HFFc6 (cell line): ENCODE results near the gene TEKT1. TPM values are rescaled to one million over a fixed set of nuclear protein-coding genes. Genes with fewer than 3 reads are reported as not detected.
"Not testable (repeated sequence)": the region's sequence is repeated elsewhere in the genome, so short reads cannot be mapped to it uniquely, and the experiment has no call there.

ENCODE experiments used
- DNase-seq: peaks from one replicate; pipeline ENCODE4 v3.0.0-alpha.2; 2018
- H3K27ac Mint-ChIP-seq: 2 replicates; pipeline ENCODE4 v1.8.0; 2020; ENCODE audit warnings: mild to moderate bottlenecking, mixed read lengths
- H3K27me3 Mint-ChIP-seq: 2 replicates; pipeline ENCODE4 v1.8.0; 2021; ENCODE audit warnings: mild to moderate bottlenecking, moderate library complexity, mixed read lengths; ENCODE audit not compliant: insufficient read depth
- H3K36me3 Mint-ChIP-seq: 2 replicates; pipeline ENCODE4 v1.8.0; 2021; ENCODE audit warnings: low read depth, mixed read lengths
- H3K4me1 Mint-ChIP-seq: 2 replicates; pipeline ENCODE4 v1.8.0; 2020; ENCODE audit warnings: low read depth, mixed read lengths
- H3K4me3 Mint-ChIP-seq: 2 replicates; pipeline ENCODE4 v1.8.0; 2020; ENCODE audit warnings: mild to moderate bottlenecking, moderate library complexity, mixed read lengths
- H3K9me3 Mint-ChIP-seq: 2 replicates; pipeline ENCODE4 v1.8.0; 2020; ENCODE audit warnings: mild to moderate bottlenecking, mixed read lengths
- total RNA-seq, 6 experiments: library from RNA; stranded (reverse); fragmentation: NEBNext Ultra II Directional; extraction: Animal tissue kit (Norgen Biotek cat#: 25700); gene quantifications; 2 replicates in 1 of 6; 3 replicates in 5 of 6; pipeline ENCODE4 v1.2.3, GENCODE V29; 2021
- TF ChIP-seq, protein P1 (sequence below): fragments of 200-600 bp; sonication (generic); IDR thresholded peaks from 2 replicates; pipeline ENCODE4 v1.5.0; 2021; ENCODE audit warnings: antibody characterized with exemption, mild to moderate bottlenecking

Gene TEKT1
- total RNA-seq, 6 experiments from 2014 or later = not detected

DNA sequence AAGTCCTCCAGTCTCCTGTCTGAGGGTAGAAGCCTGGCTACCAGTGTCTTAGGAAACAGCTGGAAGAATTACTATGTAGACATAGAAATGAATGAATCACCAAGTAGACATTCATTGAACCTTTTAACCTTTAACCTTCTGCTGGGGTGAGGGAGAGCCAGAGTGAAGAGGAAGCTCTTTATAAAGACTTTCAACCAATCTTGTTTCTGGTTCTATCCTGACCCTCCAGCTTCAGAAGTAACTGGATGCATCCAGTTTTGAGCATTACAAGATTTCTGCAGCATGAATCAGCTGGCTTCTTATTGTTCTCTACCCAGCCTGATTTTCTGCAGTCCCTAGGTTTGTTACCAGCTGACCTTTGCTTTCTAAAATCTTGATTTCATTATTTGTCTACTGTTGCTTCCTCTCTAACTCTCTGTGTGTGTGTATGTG, 8.5 kb downstream of the TEKT1 start:
- H3K9me3 Mint-ChIP-seq = peaks cover 9% of the 10 kb centered on the region
- peaks cover 13% of the 10 kb centered on the region for H3K4me1 Mint-ChIP-seq
- peak; percentile 73 for DNase-seq
- no peaks in the 10 kb centered on the region; the same call in 1 of the 2 replicates for H3K36me3 Mint-ChIP-seq
- TF ChIP-seq, protein P1, sequence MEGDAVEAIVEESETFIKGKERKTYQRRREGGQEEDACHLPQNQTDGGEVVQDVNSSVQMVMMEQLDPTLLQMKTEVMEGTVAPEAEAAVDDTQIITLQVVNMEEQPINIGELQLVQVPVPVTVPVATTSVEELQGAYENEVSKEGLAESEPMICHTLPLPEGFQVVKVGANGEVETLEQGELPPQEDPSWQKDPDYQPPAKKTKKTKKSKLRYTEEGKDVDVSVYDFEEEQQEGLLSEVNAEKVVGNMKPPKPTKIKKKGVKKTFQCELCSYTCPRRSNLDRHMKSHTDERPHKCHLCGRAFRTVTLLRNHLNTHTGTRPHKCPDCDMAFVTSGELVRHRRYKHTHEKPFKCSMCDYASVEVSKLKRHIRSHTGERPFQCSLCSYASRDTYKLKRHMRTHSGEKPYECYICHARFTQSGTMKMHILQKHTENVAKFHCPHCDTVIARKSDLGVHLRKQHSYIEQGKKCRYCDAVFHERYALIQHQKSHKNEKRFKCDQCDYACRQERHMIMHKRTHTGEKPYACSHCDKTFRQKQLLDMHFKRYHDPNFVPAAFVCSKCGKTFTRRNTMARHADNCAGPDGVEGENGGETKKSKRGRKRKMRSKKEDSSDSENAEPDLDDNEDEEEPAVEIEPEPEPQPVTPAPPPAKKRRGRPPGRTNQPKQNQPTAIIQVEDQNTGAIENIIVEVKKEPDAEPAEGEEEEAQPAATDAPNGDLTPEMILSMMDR = no peak
- H3K27ac Mint-ChIP-seq = no peak overlapping the region
- peaks cover 6% of the 10 kb centered on the region; the same call in 1 of the 2 replicates for H3K27me3 Mint-ChIP-seq
- H3K4me3 Mint-ChIP-seq = no peak overlapping the region

DNA sequence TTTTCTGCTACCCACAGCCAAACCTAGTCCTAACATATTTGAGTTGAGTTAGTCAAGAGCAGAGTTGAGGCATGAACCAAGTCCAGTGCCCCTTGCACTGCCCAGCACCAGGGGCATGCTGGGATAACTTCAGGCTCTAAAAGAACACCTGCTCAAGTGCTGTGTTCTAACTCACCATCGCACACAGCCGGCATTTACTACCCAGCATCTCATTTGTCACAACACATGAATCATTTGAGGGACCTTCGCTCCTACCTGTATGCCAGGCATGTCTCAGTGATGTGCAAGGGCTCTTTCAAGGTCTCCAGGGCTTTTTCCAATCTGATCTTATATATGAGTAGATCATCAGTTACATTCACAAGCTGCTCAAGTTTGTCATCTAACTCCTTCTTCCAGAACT, 12.6 kb downstream of the TEKT1 start:
- Mint-ChIP-seq H3K27me3 (peaks cover 17% of the 10 kb centered on the region), H3K27ac (no peak overlapping the region), H3K4me3 (no peak overlapping the region), H3K36me3 (no peaks in the 10 kb centered on the region; the same call in 1 of the 2 replicates), H3K9me3 (peaks cover 9% of the 10 kb centered on the region), H3K4me1 (peaks cover 13% of the 10 kb centered on the region)
- DNase-seq = no peak
- TF ChIP-seq, protein P1 = no peak

DNA sequence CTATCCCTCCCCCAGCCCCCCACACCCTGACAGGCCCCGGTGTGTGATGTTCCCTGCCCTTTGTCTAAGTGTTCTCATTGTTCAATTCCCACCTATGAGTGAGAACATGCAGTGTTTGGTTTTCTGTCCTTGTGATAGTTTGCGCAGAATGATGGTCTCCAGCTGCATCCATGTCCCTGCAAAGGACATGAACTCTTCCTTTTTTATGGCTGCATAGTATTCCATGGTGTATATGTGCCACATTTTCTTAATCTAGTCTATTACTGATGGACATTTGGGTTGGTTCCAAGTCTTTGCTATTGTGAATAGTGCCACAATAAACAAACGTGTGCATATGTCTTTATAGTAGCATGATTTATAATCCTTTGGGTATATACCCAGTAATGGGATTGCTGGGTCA, 15.2 kb downstream of the TEKT1 start:
- not testable (repeated sequence) for H3K4me1 Mint-ChIP-seq, H3K27ac Mint-ChIP-seq, H3K36me3 Mint-ChIP-seq, H3K4me3 Mint-ChIP-seq, H3K9me3 Mint-ChIP-seq, DNase-seq
- peaks cover 23% of the 10 kb centered on the region for H3K27me3 Mint-ChIP-seq

DNA sequence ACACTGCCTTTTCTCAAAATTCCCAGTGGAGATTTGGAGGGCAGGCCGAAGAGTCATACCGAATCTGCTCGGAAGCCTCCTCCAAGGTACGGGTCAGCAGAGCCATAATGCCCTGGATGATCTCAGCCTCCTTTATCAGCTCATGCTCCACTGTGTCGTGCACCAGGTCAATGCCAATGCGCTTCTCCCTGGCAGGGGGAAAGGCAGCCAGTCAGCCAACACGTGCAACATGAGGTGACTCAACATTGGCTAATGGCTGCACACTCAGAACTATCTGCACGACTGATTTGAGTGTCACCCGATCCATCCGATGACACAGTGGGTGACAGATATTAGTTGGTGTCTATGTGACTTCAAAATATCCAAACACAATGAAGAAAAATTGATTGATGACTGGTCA, 15.8 kb downstream of the TEKT1 start:
- TF ChIP-seq, protein P1 = no peak
- Mint-ChIP-seq H3K27me3 (peaks cover 25% of the 10 kb centered on the region), H3K4me3 (no peak overlapping the region), H3K9me3 (peaks cover 4% of the 10 kb centered on the region), H3K27ac (no peak overlapping the region), H3K4me1 (no peaks in the 10 kb centered on the region), H3K36me3 (no peaks in the 10 kb centered on the region; the same call in 1 of the 2 replicates)
- DNase-seq = no peak

DNA sequence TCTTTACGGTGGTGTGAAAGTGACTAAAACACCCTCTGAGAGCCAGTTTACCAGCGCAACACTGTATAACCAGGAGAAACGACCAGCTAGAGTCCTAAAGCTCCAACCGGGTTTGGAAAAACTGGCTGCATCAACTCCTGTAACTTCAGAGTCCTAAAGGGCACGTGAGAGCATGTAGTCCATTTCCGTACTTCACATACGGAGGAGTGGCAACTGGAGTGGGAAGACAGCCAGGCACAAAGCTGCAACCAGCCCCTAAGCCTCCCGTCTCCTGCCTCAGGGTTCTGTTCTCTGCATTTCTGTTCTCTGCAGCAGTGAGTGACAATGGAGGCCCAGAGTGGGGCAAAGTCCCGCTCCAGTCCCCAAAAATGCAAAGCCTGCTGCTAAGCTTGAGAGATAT, 19.2 kb downstream of the TEKT1 start:
- peaks cover 35% of the 10 kb centered on the region for H3K27me3 Mint-ChIP-seq
- DNase-seq = no peak
- H3K27ac Mint-ChIP-seq = no peak overlapping the region
- no peak overlapping the region for H3K4me3 Mint-ChIP-seq
- H3K9me3 Mint-ChIP-seq = no peaks in the 10 kb centered on the region
- no peaks in the 10 kb centered on the region for H3K36me3 Mint-ChIP-seq
- H3K4me1 Mint-ChIP-seq = no peaks in the 10 kb centered on the region
- TF ChIP-seq, protein P1 = no peak

DNA sequence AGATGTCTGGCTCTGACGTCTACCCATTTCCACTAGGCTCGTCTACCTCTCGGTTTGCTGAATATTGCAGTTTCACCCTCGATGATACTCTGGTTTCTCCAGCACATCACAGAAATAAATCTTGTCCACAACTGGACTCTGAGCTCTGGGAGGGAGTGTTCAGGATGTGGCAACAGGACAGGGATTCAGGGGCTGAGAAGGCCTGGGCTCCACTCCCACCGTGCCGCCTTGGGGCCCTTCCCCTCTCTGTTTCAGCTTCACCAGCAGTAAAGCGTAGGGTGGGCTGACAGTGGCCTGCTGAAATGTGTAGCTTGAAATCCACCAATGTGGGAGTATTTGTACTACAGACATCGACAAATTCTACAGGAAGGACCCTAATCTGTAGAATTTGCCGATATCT, 20.0 kb downstream of the TEKT1 start:
- H3K27ac Mint-ChIP-seq = no peak overlapping the region
- H3K4me3 Mint-ChIP-seq = no peak overlapping the region
- no peaks in the 10 kb centered on the region for H3K4me1 Mint-ChIP-seq
- TF ChIP-seq, protein P1 = no peak
- DNase-seq = no peak
- peaks cover 33% of the 10 kb centered on the region for H3K27me3 Mint-ChIP-seq
- H3K9me3 Mint-ChIP-seq = no peaks in the 10 kb centered on the region
- H3K36me3 Mint-ChIP-seq = no peaks in the 10 kb centered on the region
